NCI-H2227 treated with DMSO at 0.1 percent for 48 hours (cell line): Measurements from ENCODE around the gene RAPSN.

Source experiments
- DNase-seq: peaks from one replicate; lab custom pipeline; 2025; lab: John Stamatoyannopoulos, UW

RAPSN gene

GRCh38 chr11:47448566-47449427 lies at the start of gene RAPSN:
RAPSN (minus strand) TSS chr11:47449136; CDS start chr11:47448964, 172 bp downstream.
- no peak for DNase-seq

- DNase-seq: no peak
Observed at GRCh38 chr11:47498149-47498548, 49.2 kb upstream of the RAPSN start.

- no peak for DNase-seq
Observed at GRCh38 chr11:47496808-47497207, 47.9 kb upstream of the RAPSN start.

- DNase-seq: no peak
Observed at GRCh38 chr11:47495856-47496217, 46.9 kb upstream of the RAPSN start.

GRCh38 chr11:47495011-47495855 lies 46.3 kb upstream of the RAPSN start:
- no peak for DNase-seq

- DNase-seq: no peak
Observed at GRCh38 chr11:47489395-47489755, 40.4 kb upstream of the RAPSN start.

GRCh38 chr11:47488674-47489394 lies 39.9 kb upstream of the RAPSN start:
- DNase-seq: no peak

GRCh38 chr11:47488111-47488510 lies 39.2 kb upstream of the RAPSN start:
- no peak for DNase-seq

- no peak for DNase-seq
Observed at GRCh38 chr11:47487421-47487820, 38.5 kb upstream of the RAPSN start.

GRCh38 chr11:47485107-47485506 lies 36.2 kb upstream of the RAPSN start:
- DNase-seq: no peak

GRCh38 chr11:47483457-47483856 lies 34.5 kb upstream of the RAPSN start:
- DNase-seq: no peak

- no peak for DNase-seq
Observed at GRCh38 chr11:47480762-47481161, 31.8 kb upstream of the RAPSN start.

GRCh38 chr11:47478651-47479329 lies 29.9 kb upstream of the RAPSN start:
- no peak for DNase-seq

GRCh38 chr11:47477753-47478152 lies 28.8 kb upstream of the RAPSN start:
- DNase-seq: no peak

GRCh38 chr11:47477323-47477722 lies 28.4 kb upstream of the RAPSN start:
- DNase-seq: no peak

GRCh38 chr11:47470671-47471070 lies 21.7 kb upstream of the RAPSN start:
- no peak for DNase-seq

GRCh38 chr11:47469361-47470179 lies 20.6 kb upstream of the RAPSN start:
- DNase-seq: no peak

- DNase-seq: peak; percentile 20
Observed at GRCh38 chr11:47468598-47469214, 19.8 kb upstream of the RAPSN start.

- DNase-seq: no peak
Observed at GRCh38 chr11:47467357-47467756, 18.4 kb upstream of the RAPSN start.

GRCh38 chr11:47466701-47467250 lies 17.8 kb upstream of the RAPSN start:
- no peak for DNase-seq
